AG08396 (cell line): ENCODE measurements around the gene ZIC4.

Experiments used
- DNase-seq: peaks from one replicate; pipeline ENCODE4 v3.0.0; 2012; ENCODE audit warnings: low spot score, mixed read lengths

ZIC4 gene

GRCh38 chr3:147370349-147370748 is 36.0 kb downstream of the ZIC4 start:
- DNase-seq: no peak

DNA sequence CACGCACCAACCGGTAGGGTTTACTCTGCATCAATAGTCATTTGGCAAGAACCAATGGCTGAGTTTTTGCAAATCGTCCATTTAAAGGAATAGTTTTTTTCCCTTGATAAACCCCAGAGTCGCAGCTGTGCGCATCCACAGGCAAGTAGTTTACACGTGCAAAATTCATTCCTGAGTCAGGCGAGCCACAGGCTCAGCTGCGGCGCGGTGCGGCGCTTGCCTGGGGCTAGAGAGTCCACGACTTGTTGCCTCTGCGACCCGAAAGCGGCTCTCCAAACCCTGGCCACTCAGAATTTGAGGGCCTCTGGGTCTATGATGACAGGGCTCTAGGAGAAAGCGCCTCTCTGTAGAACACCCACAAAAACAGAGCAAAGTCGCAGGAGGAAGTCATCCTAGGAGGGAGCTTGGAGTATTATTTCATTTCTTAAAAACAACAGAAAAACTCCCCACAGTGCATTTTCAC is 36.7 kb downstream of the ZIC4 start:
- no peak for DNase-seq

GRCh38 chr3:147369231-147369630 is 37.1 kb downstream of the ZIC4 start:
- DNase-seq: no peak

DNA sequence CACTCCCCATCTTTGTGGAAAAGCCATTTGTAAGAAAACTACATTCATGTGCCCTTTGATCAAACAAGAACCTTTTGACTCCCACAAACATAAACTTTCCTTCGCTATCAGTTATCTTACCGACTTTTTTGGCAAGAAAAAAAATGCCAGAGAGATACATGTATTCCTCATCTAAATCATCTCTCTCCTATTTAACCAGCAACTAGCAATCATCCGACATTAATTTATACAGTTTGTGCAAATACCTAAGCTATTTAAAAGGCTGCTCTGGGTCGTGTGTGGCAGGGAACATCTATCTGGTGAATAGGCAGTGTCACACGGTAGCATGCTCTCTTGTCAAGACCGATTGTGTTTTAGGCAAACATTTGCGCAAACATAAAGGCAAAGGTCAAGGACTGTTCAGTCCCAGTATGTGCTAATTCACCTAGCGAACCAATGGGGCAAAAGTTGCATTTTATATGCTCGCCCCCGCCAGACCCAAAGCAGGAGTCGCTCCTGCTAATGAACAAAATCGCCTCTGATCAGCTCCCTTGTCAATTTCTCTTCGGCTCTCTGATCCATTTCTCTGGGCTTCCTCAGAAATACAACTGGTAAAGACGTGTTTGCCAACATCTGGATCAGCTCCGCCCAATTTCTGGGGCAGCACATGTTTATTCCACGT is 37.7 kb downstream of the ZIC4 start:
- no peak for DNase-seq

DNA sequence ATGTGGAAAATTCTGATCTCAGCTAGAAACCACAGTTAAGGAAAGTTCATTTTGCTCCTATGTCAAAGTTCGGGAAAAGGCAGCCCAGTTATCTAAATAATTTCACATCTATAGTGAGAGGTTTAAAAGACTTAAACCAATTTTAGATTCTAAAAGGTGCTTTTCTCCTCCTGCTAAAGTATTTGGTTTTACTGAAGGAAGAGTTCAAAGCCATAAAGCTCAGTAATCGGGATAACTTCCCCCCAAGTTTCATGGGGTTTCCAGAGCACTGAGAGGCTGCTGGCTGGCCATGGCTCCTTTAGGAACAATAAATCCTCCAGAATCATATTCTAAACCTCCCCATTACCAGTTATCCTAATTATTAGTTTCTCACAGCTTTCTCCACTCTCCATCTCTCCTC is 38.2 kb downstream of the ZIC4 start:
- DNase-seq: no peak

GRCh38 chr3:147367676-147368075 is 38.7 kb downstream of the ZIC4 start:
- DNase-seq: no peak

GRCh38 chr3:147365196-147366115 is 40.9 kb downstream of the ZIC4 start:
- no peak for DNase-seq

- DNase-seq: no peak
Observed at GRCh38 chr3:147364771-147365170, 41.6 kb downstream of the ZIC4 start.

DNA sequence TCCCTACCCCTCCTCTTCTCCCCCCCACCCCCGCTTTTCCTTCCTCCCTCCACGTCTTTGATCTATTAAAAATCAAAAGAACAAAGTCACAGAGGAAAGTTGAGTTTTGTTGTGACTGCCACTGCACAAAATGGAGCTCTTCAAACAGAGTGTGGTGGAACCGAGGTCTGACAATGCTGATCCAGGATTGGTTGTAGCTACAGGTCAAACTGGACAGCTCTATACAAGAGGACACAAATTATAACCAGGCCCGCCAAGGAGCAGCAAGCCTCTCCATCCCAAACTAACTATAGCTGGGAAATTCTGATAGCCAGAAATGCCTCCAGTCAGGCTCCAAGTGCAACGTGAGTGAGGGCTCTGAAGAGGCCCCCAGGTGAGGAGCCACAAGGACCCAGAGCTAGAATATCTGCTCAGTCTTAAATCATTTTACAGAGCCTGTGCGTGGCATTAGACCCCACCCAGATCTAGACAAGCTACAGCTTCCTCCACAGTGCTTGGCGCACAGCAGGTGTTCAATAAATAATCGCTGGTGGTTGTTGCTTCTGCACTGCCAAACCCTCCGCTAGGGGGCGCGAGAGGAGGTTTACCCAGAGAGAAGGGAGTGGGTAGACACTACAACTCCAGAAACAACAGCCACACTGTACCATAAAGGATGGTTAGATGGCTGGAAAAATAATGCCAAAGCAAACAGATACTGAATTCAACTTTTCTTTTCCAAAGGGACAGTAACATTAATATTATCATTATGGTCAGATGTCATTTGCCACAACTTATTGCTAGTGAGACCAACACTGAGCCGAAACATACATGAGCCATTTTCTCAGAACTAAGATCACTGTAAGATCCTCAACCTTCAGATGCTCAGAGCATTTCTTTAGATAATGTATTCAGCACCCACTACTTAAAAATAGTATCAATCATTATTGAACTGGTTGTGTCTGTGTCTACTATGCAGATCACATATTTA is 44.6 kb downstream of the ZIC4 start:
- DNase-seq: peak; percentile 33

GRCh38 chr3:147360646-147361453 is 45.5 kb downstream of the ZIC4 start:
- DNase-seq: no peak

GRCh38 chr3:147360051-147360439 is 46.3 kb downstream of the ZIC4 start:
- DNase-seq: no peak

DNA sequence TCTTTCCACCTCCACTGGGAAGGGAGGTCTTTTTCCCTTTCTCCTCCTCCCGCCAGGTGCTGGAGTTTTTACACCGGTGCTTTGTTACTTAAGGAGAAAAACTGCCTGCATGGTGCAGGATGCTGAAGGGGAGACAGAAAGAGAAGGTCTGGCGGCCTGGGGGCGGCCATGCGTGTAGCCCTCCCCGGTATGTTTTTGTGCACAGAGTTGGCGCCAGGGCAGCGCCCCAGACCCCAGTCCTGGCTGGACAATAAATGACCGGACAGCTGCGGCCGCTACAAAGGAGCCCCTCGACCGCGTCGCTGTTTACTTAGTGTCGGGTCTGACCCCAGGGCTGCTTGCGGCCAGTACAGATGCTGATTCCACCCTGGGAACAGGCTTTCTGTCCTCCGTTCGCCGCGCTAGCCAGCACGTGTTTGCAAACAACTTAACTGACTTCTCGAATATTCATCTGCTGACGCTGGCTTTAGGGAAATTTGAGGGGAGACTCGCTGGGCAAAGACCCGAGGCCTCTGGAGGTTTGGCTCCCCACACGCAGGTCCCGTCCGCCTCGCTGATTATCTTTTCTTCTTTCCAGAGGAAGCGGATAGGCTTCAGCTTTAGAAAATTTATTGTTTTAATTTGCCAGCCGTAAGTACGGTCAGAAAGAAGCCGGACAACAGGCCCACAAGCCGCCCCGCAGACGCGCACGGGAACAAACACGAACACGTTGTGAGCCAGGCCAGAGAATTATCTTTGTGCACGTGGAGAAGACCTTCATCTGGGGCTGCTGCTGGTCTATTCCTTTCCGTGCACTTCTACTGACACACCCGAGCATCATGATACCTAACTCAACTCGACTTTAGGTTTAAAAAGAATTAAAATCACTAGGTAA is 46.9 kb downstream of the ZIC4 start:
- DNase-seq: no peak

DNA sequence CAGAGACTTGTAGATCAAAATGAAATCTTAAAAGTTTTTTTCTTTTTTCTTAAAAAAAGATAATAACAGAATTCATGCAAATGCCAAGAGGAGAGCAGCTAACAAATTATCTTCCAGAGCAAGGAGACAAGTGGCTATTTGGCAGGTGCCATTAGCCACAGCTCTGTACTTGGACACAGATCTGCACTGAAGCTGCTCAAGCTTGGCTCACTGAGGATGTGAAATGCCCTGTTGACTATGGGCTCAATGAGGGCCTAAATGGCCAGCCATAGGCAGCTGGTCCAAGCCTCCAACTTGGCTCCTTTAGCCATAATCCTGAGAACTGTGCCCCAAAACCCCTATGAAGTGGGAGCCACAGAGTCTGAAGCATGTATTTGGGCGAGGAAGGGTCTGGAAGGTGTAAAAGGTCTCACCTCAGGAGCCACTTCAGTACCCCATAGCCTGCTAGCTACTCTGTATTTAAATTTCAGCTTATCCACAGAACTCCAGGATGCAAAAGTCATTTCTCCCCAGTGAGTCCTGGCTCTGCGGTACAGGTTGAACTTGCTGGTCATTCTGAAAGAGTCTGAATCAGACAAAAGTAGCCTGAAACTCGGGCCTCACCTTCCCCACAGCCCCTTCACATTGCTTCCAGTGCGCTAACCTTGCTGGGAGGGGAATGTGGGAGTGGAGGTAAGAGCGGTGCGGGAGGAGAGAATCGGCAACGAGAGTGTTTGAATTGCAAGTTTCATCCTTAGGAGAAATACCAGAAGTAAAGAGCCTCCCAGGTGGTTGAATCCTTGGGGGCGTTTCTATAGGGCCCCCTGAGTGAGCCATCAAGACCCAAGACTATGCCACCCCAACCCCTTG is 48.0 kb downstream of the ZIC4 start:
- DNase-seq: no peak

- DNase-seq: no peak
Observed at GRCh38 chr3:147356909-147357900, 49.1 kb downstream of the ZIC4 start.

GRCh38 chr3:147356145-147356908 is 50.0 kb downstream of the ZIC4 start:
- no peak for DNase-seq

- DNase-seq: no peak
Observed at GRCh38 chr3:147355753-147356090, 50.6 kb downstream of the ZIC4 start.

GRCh38 chr3:147355084-147355752 is 51.1 kb downstream of the ZIC4 start:
- DNase-seq: no peak
